GM12872 (cell line): ENCODE results near the gene EYA3.
A peak's percentile ranks its signal among the peaks of the same experiment; 100 is the strongest.

Experiments used
- CTCF ChIP-seq: IDR thresholded peaks from 3 replicates; pipeline ENCODE4 v1.5.1; 2011; ENCODE audit warnings: low read depth, mild to moderate bottlenecking, low read length, moderate library complexity; ENCODE audit not compliant: insufficient read depth

EYA3 gene

GRCh38 chr1:28037206-28037605 is 51.2 kb downstream of the EYA3 start:
- TF ChIP-seq CTCF, result no peak

- TF ChIP-seq CTCF, result peak; percentile 17; the same call in 1 of the 3 replicates
Measured at GRCh38 chr1:28036431-28036830, 52.0 kb downstream of the EYA3 start.

GRCh38 chr1:28035420-28035819 is 53.0 kb downstream of the EYA3 start:
- no peak for TF ChIP-seq CTCF

- no peak for TF ChIP-seq CTCF
Measured at GRCh38 chr1:28032281-28032680, 56.1 kb downstream of the EYA3 start.

- no peak for TF ChIP-seq CTCF
Measured at GRCh38 chr1:28031173-28031572, 57.2 kb downstream of the EYA3 start.

GRCh38 chr1:28028873-28029654 is 59.3 kb downstream of the EYA3 start:
- TF ChIP-seq CTCF, result no peak

- no peak for TF ChIP-seq CTCF
Measured at GRCh38 chr1:28027660-28028059, 60.8 kb downstream of the EYA3 start.
